OCI-LY1 (cell line): ENCODE measurements around the gene RYR3.
A peak's percentile ranks its signal among the peaks of the same experiment; 100 is the strongest.

Source experiments
- H2AFZ ChIP-seq: fragments of 200-600 bp; sonication (generic), shearing (Covaris generic); 2 replicates; pipeline ENCODE4 v1.6.0; 2014; ENCODE audit warnings: antibody characterized with exemption, mild to moderate bottlenecking, low read length
- H3F3A ChIP-seq: fragments of 200-600 bp; sonication (generic), shearing (Covaris generic); 2 replicates; pipeline ENCODE4 v1.6.0; 2014; ENCODE audit warnings: mild to moderate bottlenecking, antibody characterized with exemption, low read length, moderate library complexity; ENCODE audit not compliant: insufficient read depth
- H3K27ac ChIP-seq: fragments of 200-600 bp; sonication (generic); 2 replicates; pipeline ENCODE4 v1.5.1; 2014; ENCODE audit warnings: low read length, mixed run types, mild to moderate bottlenecking, low read depth; ENCODE audit not compliant: poor library complexity, severe bottlenecking
- H3K27me3 ChIP-seq: fragments of 200-600 bp; sonication (generic); 2 replicates; pipeline ENCODE4 v1.6.0; 2014; ENCODE audit warnings: antibody characterized with exemption, mild to moderate bottlenecking, low read length, moderate library complexity; ENCODE audit not compliant: insufficient read depth
- H3K36me3 ChIP-seq: fragments of 200-600 bp; sonication (generic); 2 replicates; pipeline ENCODE4 v1.6.1; 2014; ENCODE audit warnings: mild to moderate bottlenecking, antibody characterized with exemption, low read length, moderate library complexity, mixed read lengths; ENCODE audit not compliant: insufficient read depth
- H3K4me1 ChIP-seq: fragments of 200-600 bp; sonication (generic); 2 replicates; pipeline ENCODE4 v1.5.1; 2014; ENCODE audit warnings: mild to moderate bottlenecking, low read length, moderate library complexity; ENCODE audit not compliant: insufficient read depth, severe bottlenecking
- H3K4me2 ChIP-seq: fragments of 200-600 bp; sonication (generic), shearing (Covaris generic); 2 replicates; pipeline ENCODE4 v1.6.1; 2014; ENCODE audit warnings: low read length
- H3K4me3 ChIP-seq: fragments of 200-600 bp; sonication (generic); 2 replicates; pipeline ENCODE4 v1.5.1; 2014; ENCODE audit warnings: low read length, low read depth, mild to moderate bottlenecking, mixed read lengths; ENCODE audit not compliant: poor library complexity, severe bottlenecking
- H3K79me2 ChIP-seq: fragments of 200-600 bp; shearing (Covaris generic); 2 replicates; pipeline ENCODE4 v1.6.1; 2016; ENCODE audit warnings: mixed run types, low read length, mixed read lengths; ENCODE audit not compliant: insufficient read depth
- H3K9ac ChIP-seq: fragments of 200-600 bp; sonication (generic), shearing (Covaris generic); 2 replicates; pipeline ENCODE4 v1.6.1; 2014; ENCODE audit warnings: mild to moderate bottlenecking, low read length, mixed read lengths
- H3K9me2 ChIP-seq: fragments of 200-600 bp; sonication (generic), shearing (Covaris generic); 2 replicates; pipeline ENCODE4 v1.6.1; 2014; ENCODE audit warnings: low read depth, mild to moderate bottlenecking, low read length, mixed read lengths
- H3K9me3 ChIP-seq: fragments of 200-600 bp; shearing (Covaris generic); 2 replicates; pipeline ENCODE4 v1.6.1; 2014; ENCODE audit warnings: low read length, mixed read lengths
- H4K20me1 ChIP-seq: fragments of 200-600 bp; sonication (generic), shearing (Covaris generic); 2 replicates; pipeline ENCODE4 v1.6.0; 2016; ENCODE audit warnings: mild to moderate bottlenecking, low read length; ENCODE audit not compliant: insufficient read depth
- CTCF ChIP-seq: fragments of 200-600 bp; sonication (generic), shearing (Covaris generic); IDR thresholded peaks from 2 replicates; pipeline ENCODE4 v1.5.1; 2017; ENCODE audit warnings: mild to moderate bottlenecking, antibody characterized with exemption, low read length, moderate library complexity, mixed read lengths
- EZH2 ChIP-seq: fragments of 200-600 bp; sonication (generic), shearing (Covaris generic); IDR thresholded peaks from 2 replicates; pipeline ENCODE4 v1.8.0; 2017; ENCODE audit warnings: borderline replicate concordance, mixed run types, mild to moderate bottlenecking, antibody characterized with exemption, low read length, moderate library complexity, mixed read lengths

Gene RYR3

GRCh38 chr15:33670567-33670966, 359.8 kb downstream of the RYR3 start:
- Histone ChIP-seq H3K4me1 (no peaks in the 10 kb centered on the region), H2AFZ (no peak overlapping the region), H3K27ac (no peak overlapping the region), H4K20me1 (no peaks in the 10 kb centered on the region), H3K9me3 (no peaks in the 10 kb centered on the region), H3K4me3 (no peak overlapping the region), H3K4me2 (no peak overlapping the region), H3K79me2 (no peaks in the 10 kb centered on the region), H3K9ac (no peak overlapping the region), H3F3A (no peaks in the 10 kb centered on the region), H3K27me3 (no peaks in the 10 kb centered on the region), H3K36me3 (no peaks in the 10 kb centered on the region), H3K9me2 (no peaks in the 10 kb centered on the region)
- TF ChIP-seq EZH2 (no peak), CTCF (no peak)

GRCh38 chr15:33671456-33671855, 360.7 kb downstream of the RYR3 start:
- no peaks in the 10 kb centered on the region for H3K9me3 ChIP-seq
- no peaks in the 10 kb centered on the region for H3K4me1 ChIP-seq
- H3K4me2 ChIP-seq, result no peak overlapping the region
- no peak overlapping the region for H3K27ac ChIP-seq
- no peak for TF ChIP-seq EZH2
- TF ChIP-seq CTCF, result no peak
- no peak overlapping the region for H3K4me3 ChIP-seq
- no peak overlapping the region for H3K9ac ChIP-seq
- H3K36me3 ChIP-seq, result no peaks in the 10 kb centered on the region
- no peaks in the 10 kb centered on the region for H3K27me3 ChIP-seq
- H3F3A ChIP-seq, result no peaks in the 10 kb centered on the region
- H3K9me2 ChIP-seq, result no peaks in the 10 kb centered on the region
- H3K79me2 ChIP-seq, result no peaks in the 10 kb centered on the region
- H2AFZ ChIP-seq, result no peak overlapping the region
- H4K20me1 ChIP-seq, result no peaks in the 10 kb centered on the region

GRCh38 chr15:33675246-33675645, 364.5 kb downstream of the RYR3 start:
- Histone ChIP-seq H3K9me3 (no peaks in the 10 kb centered on the region), H3K27me3 (no peaks in the 10 kb centered on the region), H3K9ac (no peak overlapping the region), H3F3A (no peaks in the 10 kb centered on the region), H3K27ac (no peak overlapping the region), H2AFZ (no peak overlapping the region), H3K4me2 (no peak overlapping the region), H3K79me2 (no peaks in the 10 kb centered on the region), H3K4me1 (no peaks in the 10 kb centered on the region), H4K20me1 (no peaks in the 10 kb centered on the region), H3K4me3 (no peak overlapping the region), H3K36me3 (no peaks in the 10 kb centered on the region), H3K9me2 (no peaks in the 10 kb centered on the region)
- TF ChIP-seq EZH2 (no peak), CTCF (peak; percentile 70)
